ENCODE data around the gene B4GALT6. TPM values are rescaled to one million over a fixed set of nuclear protein-coding genes. Genes with fewer than 3 reads are reported as not detected.

B4GALT6 gene
- total RNA-seq, 1 donor from 2014 or later: 28.7 TPM

GRCh38 chr18:31711365-31712172 lies 27.2 kb upstream of the B4GALT6 start:
- no peak overlapping the region for H3K4me3 ChIP-seq (ENCODE audit: low read depth, low read length)
- H3K36me3 ChIP-seq (ENCODE audit: control insufficient read depth, insufficient read depth, low read length): no peaks in the 10 kb centered on the region
- TF ChIP-seq CTCF (IDR thresholded peaks at IDR 0.05; ENCODE audit: insufficient read depth, low read length, poor library complexity, severe bottlenecking): no peak
- DNase-seq (ENCODE audit: low read depth): no peak
- no peaks in the 10 kb centered on the region for H3K27me3 ChIP-seq (ENCODE audit: control insufficient read depth, insufficient read depth, low read length)

GRCh38 chr18:31710826-31711225 lies 26.4 kb upstream of the B4GALT6 start:
- H3K36me3 ChIP-seq (ENCODE audit: control insufficient read depth, insufficient read depth, low read length): no peaks in the 10 kb centered on the region
- no peak for DNase-seq (ENCODE audit: low read depth)

GRCh38 chr18:31707815-31708214 lies 23.4 kb upstream of the B4GALT6 start:
- no peak for TF ChIP-seq CTCF (IDR thresholded peaks at IDR 0.05; ENCODE audit: insufficient read depth, low read length, poor library complexity, severe bottlenecking)

More at GRCh38 chr18:31710826-31711225, 26.4 kb upstream of the B4GALT6 start:
- Histone ChIP-seq H3K4me3 (ENCODE audit: low read depth, low read length) (no peak overlapping the region), H3K27me3 (ENCODE audit: control insufficient read depth, insufficient read depth, low read length) (no peaks in the 10 kb centered on the region)
- TF ChIP-seq CTCF (IDR thresholded peaks at IDR 0.05; ENCODE audit: insufficient read depth, low read length, poor library complexity, severe bottlenecking): no peak

GRCh38 chr18:31702449-31702848 lies 18.1 kb upstream of the B4GALT6 start:
- no peak for TF ChIP-seq CTCF (IDR thresholded peaks at IDR 0.05; ENCODE audit: insufficient read depth, low read length, poor library complexity, severe bottlenecking)
- Histone ChIP-seq H3K27me3 (ENCODE audit: control insufficient read depth, insufficient read depth, low read length) (no peaks in the 10 kb centered on the region), H3K4me3 (ENCODE audit: low read depth, low read length) (no peak overlapping the region), H3K36me3 (ENCODE audit: control insufficient read depth, insufficient read depth, low read length) (no peaks in the 10 kb centered on the region)
- no peak for DNase-seq (ENCODE audit: low read depth)

More at GRCh38 chr18:31707815-31708214, 23.4 kb upstream of the B4GALT6 start:
- Histone ChIP-seq H3K4me3 (ENCODE audit: low read depth, low read length) (no peak overlapping the region), H3K27me3 (ENCODE audit: control insufficient read depth, insufficient read depth, low read length) (no peaks in the 10 kb centered on the region), H3K36me3 (ENCODE audit: control insufficient read depth, insufficient read depth, low read length) (no peaks in the 10 kb centered on the region)
- DNase-seq (ENCODE audit: low read depth): no peak

GRCh38 chr18:31701744-31702143 lies 17.4 kb upstream of the B4GALT6 start:
- TF ChIP-seq CTCF (IDR thresholded peaks at IDR 0.05; ENCODE audit: insufficient read depth, low read length, poor library complexity, severe bottlenecking): no peak
- no peak overlapping the region for H3K4me3 ChIP-seq (ENCODE audit: low read depth, low read length)
- H3K36me3 ChIP-seq (ENCODE audit: control insufficient read depth, insufficient read depth, low read length): no peaks in the 10 kb centered on the region
- H3K27me3 ChIP-seq (ENCODE audit: control insufficient read depth, insufficient read depth, low read length): no peaks in the 10 kb centered on the region
- DNase-seq (ENCODE audit: low read depth): no peak

GRCh38 chr18:31700990-31701389 lies 16.6 kb upstream of the B4GALT6 start:
- H3K27me3 ChIP-seq (ENCODE audit: control insufficient read depth, insufficient read depth, low read length): no peaks in the 10 kb centered on the region
- H3K36me3 ChIP-seq (ENCODE audit: control insufficient read depth, insufficient read depth, low read length): no peaks in the 10 kb centered on the region
- no peak overlapping the region for H3K4me3 ChIP-seq (ENCODE audit: low read depth, low read length)
- no peak for DNase-seq (ENCODE audit: low read depth)
- TF ChIP-seq CTCF (IDR thresholded peaks at IDR 0.05; ENCODE audit: insufficient read depth, low read length, poor library complexity, severe bottlenecking): no peak

Data from kidney epithelial cell (primary cell).